PC-9 (cell line): Measurements from ENCODE around the gene KRT14.

Experiments used
- CTCF ChIP-seq: fragments of 200-600 bp; sonication (generic); conservative IDR thresholded peaks from 2 replicates; pipeline ENCODE4 v1.6.1; 2017; ENCODE audit warnings: mixed run types, antibody characterized with exemption, mild to moderate bottlenecking, moderate library complexity
- EZH2 ChIP-seq: fragments of 200-600 bp; sonication (generic); IDR thresholded peaks from 2 replicates; pipeline ENCODE4 v1.8.0; 2017; ENCODE audit warnings: antibody characterized with exemption, low read depth

- no peak for TF ChIP-seq CTCF
- no peak for TF ChIP-seq EZH2
Observed at GRCh38 chr17:41544491-41544892, 42.2 kb downstream of the KRT14 start.
